ENCODE results near the gene TRIM7.

TRIM7 gene

DNA sequence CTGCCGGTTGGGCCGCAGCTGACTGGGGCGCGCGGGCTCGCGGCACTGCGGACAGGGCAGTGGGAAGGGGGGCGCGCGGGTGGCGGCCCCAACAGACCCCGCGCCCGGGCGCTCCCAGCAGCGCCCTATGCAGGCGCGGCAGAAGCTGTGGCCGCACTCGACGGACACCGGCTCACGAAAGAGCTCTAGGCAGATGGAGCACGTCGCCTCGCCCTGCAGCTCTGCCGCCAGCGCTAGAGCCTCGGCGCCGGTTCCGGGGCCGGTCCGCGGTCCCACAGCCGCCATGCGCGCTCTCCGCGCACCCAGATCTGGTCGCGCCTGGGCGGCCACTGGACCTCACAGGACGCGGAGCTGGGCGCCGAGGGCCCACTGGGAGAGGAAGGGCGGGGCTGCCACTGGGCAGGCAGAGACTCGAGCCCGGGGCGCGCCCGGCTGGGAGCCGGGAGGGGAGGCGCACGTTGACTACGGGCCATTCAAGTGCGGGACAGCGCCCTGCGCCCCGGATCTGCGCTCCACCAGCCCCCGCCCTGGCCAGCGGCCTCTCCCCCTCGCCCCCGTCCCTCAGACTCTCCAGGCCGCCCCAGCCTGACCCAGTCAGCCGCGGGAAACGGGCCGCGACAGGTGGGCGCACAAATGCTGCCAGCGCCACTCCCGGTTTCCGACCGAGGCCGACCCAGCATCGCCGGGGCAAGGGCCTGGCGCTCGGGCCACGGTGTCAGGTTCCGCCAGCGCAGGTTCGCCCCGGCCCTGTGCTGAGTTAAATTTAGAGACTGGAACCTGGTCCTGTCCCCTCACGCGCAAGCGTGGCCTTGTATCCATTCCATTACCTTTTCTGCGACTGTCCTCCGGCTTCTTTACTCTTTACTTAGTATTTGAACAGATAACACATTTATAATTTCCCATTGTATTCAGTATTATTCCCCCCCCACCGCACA is at the start of gene TRIM7:
TRIM7 (minus strand) TSS at position 371 of the 935 bp plus-strand sequence; CDS start at position 285, 86 bp downstream.
- no peak for DNase-seq (ENCODE audit: low spot score)

DNA sequence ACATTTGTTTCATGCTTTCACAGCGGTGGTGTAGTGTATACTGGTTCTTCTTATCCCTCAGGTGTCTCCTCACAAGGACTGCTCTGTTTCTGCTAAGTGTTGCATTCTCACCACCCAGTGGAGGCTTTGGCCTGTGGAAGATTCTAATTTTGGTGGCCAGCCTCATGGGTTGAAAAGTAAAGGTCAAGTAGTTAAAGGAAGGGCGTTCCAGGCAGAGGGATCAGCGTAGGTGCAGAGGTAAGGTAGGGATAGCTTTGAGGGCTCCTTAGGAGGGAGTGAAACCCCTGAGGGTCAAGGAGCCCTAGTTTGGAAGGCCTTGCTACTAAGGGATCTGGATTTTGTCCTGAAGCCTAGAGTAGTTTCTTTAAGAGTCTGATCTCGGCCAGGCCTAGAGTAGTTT is 43.3 kb upstream of the TRIM7 start:
- DNase-seq (ENCODE audit: low spot score) = no peak

DNA sequence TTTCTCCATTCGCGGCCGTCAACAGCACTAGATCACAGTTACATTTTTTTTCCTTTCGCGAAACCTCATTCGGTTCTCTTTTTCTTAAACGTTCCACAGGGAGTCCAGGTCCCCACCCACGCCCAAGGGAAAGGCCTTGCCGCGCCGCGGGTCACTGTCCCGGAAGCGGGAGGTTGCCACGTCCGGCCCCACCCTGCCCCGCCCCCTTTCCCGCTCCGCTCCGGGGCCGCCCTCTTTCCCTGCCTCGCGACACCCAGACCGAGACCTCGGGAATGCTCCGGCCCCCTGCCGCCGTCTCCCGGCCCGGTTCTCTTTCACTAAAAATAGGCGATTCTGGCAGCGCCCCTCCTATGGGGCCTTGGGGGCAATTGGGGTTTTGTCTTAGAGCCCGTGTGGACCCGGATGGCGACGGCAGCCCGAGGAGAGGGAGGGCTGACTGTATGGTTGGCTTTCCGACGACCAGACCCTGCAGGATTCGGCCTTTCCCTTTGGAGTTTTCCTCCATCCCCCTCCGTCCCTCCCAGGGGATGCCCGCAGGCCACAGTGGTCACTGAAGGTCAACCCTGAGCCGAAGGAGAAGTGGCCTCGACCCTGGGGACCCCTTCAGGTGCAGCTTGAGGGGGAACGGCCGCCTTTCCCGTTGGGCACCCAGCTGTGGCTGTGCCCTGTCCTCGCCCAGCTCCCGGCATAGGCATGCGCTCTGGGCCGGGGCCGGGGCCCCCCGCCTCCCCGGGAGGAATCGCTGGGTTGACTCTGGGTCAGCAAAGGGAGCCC is 41.5 kb upstream of the TRIM7 start:
- peak; percentile 79 for DNase-seq (ENCODE audit: low spot score)

DNA sequence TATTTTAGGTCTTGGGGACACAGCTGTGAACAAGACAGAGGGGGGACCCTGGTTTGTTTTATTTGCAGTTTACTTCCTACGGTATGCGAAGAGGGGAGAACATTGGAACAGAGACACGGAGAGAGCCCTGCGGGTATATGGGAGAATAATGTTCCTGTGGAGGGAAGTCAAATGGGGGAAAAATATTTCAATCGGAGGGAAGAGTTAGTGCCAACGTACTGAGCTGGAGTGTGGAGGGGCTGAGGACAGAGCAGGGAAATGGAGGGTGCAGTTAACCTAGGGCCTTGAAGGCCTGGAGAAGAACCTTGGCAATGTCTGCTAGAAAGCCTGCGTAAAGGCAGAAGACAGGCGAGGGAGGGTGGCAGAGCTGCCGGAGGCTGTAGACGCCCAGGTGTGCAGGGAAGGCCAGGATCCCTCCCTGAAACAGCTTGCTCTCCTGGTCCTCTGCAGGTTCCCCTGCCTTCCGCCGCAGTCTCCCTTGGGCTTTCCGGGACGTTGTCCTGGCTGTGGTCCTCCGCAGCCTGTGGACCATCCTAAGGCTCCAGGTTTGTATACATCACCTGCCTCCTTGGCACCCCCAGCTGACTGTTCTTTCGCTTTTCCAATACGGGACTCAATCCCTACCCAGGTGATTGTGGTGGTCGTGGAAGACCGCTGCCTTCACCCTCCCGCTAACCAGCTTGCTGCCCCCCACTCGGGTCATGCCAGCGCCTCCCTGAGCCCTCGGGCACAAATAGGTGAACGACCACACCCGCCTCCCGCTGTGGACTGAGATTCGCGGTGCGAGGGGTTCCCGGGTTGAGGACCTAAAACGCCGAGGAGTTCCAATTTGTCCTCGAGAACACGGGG is 40.7 kb upstream of the TRIM7 start:
- DNase-seq (ENCODE audit: low spot score) = no peak

DNA sequence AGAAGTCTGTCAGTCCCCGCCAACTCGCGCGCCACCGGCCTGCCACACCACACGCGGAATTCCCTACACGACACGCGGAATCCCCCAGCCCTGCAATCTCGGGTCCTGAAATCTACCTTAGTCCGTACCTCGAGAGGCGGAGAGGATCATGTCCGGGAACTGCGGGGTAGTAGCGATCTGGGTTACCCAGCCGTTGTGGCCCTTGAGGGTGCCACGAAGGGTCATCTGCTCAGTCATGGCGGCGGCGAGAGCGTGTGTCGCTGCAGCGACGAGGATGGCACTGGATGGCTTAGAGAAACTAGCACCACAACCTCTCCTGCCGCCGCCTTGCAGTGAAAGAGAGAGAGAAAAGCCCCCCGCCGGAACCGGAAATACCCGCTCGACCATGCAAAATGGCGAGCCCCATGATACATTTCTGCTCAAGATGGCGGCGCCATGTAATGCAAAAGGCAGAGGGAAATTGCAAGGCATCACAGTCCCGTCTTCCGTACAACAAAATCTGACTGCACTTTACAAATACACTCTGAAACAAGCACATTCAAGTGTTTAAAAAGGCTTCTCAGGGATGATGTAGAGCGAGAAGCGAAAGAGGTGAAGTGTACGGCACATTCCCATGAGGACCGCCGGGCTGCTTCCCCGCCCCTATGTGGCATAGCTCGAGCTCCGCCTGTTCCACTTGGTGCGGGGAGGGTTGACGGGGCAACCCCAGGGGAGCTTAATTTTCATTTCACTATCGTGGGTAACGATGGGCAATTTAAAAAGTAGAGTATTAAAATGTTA is 38.8 kb upstream of the TRIM7 start, which contains the start of gene RACK1:
RACK1 (minus strand) TSS at position 343 of the 780 bp plus-strand sequence; CDS start at position 237, 106 bp downstream.
- peak; percentile 94 for DNase-seq (ENCODE audit: low spot score)

DNA sequence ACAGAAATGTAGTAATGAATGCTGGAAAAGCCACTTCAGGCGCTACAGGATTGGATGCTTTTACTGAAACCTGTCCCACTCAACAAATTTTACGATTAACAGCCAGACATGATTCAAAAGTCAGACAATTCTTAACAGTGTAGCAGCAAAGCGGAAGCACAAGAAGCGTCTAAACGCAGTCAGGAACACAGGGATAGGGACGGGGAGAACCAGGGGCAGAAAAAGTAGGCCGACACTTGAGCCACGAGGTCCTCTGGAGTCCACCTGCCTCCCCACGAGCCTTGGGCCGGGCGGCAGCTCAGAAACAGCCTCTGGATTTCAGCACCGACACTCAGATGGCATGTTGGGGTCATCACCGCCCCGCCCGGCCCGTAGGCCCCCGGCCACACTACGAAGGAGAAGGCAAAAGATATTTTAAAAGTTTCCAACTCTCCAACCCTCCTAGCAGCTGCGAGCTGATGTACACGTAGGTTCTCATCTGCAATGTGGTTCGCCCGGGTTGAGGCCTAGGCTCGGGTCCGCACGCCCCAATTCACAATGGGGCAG is 38.1 kb upstream of the TRIM7 start:
- peak; percentile 34 for DNase-seq (ENCODE audit: low spot score)

DNA sequence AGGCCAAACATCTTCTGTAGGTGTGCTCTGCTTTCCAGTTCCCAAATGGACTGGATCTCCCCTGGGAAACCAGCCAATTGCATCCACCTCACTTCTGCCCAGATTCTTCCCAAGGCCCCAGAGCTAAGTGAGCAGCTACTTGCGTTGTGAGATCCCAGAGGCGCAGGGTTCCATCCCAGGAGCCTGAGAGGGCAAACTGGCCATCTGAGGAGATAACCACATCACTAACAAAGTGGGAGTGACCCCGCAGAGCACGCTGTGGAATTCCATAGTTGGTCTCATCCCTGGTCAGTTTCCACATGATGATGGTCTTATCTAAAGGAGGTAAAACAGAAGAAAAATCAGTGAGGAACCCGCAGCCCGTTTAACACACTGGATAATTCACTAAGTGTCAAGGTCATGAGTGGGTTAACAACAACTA is 37.0 kb upstream of the TRIM7 start:
- DNase-seq (ENCODE audit: low spot score) = no peak

DNA sequence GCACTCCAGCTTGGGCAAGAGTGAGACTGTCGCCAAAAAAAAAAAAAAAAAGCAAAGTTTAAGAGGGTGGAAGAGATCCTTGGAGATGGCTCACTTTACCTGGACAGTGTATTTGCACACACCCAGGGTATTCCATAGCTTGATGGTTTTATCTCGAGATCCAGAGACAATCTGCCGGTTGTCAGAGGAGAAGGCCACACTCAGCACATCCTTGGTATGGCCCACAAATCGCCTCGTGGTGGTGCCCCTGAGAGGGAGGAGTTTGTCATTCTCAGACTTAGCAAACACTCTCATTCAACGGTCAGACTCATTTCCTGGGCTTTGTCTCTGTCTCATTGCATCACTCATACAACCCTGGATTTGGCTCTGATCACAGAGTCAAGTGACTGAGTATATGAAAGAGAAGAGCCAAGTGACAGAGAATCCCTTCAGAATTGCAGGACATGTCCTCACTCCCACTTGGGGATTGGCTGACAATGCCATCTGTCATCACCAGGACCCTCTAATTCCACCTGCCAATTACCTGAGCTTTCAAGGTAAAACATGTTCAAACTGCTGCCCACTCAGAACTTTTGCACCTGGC is 36.5 kb upstream of the TRIM7 start:
- no peak for DNase-seq (ENCODE audit: low spot score)

DNA sequence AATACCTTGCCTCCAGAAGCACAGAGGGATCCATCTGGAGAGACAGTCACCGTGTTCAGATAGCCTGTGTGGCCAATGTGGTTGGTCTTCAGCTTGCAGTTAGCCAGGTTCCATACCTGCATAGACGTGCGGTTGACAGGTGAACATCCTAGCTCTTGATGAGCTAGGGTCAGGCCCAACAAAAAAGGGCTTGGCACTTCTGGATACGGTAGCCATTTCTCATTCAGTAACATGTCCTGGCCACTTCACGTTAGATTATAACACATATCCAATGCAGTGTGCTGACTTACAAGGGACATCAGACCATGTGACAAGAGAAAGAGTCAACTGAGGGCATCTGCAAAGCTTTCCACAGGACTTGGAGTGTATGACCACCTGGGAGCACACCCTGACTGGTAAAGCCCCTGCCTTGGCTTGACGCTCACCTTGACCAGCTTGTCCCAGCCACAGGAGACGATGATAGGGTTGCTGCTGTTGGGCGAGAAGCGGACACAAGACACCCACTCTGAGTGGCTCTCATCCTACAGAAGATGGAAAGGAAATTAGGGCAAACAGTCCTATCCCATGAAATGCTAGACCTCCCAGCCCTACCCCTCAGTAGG is 34.2 kb upstream of the TRIM7 start:
- DNase-seq (ENCODE audit: low spot score) = no peak

DNA sequence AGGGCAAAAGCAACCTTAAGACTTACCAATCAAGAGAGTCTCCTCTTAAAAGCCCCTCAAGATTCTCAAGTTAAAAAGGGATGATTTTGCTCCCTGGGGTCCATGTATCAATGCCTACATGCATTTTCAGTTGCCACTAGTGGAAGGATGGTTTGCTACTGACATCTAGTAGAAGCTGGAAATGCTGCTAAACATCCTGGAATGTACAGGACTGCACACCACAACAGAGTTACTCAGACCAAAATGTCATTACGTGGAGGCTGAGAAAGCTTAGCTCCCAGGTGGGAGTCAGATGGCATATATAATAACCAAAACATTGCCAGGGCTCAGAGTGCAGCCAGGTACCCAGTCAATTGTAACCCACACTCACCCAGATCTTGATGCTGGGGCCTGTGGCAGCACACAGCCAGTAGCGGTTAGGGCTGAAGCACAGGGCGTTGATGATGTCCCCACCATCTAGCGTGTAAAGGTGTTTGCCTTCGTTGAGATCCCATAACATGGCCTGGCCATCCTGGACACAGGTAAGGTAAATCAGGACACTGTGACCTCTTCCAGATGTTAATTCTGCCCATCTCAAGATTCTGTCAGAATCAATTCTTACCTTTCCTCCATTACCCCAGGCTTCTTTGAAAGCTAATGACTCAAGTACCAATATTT is 32.9 kb upstream of the TRIM7 start:
- no peak for DNase-seq (ENCODE audit: low spot score)

DNA sequence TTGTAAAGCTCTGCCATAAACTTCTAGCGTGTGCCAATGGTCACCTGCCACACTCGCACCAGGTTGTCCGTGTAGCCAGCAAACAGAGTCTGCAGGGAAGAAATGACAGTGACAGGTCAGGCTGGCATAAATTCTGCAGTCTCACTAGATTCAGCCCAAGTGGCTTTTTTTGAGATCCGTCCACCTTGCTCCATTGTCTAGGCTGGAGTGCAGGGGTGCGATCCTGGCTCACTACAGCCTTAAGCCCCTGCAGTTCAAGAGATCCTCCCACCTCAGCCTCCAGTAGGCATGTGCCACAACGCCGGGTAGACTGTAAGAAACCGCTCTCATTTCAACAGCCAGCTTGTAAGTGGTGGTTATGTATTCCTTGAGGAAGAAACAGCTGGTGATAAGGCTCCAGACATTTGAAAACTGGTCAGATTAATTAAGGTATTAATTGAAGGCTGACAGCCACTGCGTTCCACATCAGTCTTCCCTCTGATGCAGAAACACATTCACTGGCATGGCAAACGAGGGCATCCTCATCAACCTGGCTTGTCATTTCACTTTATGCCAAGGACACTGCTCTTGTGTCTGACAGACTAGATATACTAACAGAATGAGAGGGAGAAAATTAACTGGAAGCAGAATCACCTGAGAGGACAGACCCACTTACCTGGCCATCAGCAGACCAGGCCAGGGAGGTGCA is 32.1 kb upstream of the TRIM7 start:
- DNase-seq (ENCODE audit: low spot score) = no peak

DNA sequence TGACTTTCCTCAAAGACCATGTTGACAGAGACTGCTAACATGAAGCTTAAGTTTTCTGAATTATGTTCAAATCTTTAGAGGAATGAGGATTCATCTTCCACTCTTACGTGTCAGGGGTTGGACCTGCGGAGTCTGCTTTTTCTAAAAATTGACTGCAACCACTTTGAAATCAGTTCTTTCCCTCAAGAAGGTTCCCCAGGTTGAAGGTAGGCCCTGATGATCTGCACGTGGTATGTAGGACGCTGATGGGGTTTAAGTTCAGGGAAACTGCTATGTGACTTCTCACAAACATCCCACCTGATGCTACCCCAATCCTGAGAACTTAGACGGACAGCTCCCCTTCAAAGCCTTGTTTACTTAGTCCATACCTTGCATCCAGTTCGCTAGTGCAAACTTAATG is 31.5 kb upstream of the TRIM7 start:
- DNase-seq (ENCODE audit: low spot score) = no peak

DNA sequence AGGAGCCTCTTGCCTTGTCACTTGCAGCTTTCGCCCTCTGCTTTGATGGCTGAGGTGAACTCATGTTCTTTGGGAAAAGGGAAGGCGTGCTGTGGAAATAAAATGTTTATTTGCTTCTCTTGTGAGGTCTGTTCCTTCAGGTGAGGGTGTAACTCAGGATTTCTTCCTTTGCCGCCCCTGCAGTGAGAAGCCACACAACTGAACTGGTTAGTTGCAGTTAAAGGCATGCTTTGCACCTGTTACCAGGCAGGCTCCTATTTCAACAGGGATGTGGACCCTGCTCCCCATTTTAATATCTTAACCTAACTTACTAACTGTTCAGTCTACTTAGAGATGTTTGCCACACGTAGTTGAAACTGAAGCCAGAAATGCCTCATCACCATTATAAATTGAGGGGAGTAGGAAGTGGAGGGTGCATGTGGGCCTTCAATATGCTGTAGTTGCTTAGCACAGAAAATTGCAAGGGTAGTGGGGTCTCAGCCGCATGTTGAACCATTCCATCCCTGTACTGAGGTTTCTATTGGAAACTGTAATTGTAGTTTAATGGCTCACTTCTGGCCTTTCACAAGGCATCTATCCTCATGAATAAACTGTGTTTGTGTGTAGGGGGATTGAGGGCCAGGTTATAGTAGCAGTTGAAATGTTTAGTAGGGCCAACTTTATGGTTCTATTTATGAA is 30.8 kb upstream of the TRIM7 start:
- no peak for DNase-seq (ENCODE audit: low spot score)

DNA sequence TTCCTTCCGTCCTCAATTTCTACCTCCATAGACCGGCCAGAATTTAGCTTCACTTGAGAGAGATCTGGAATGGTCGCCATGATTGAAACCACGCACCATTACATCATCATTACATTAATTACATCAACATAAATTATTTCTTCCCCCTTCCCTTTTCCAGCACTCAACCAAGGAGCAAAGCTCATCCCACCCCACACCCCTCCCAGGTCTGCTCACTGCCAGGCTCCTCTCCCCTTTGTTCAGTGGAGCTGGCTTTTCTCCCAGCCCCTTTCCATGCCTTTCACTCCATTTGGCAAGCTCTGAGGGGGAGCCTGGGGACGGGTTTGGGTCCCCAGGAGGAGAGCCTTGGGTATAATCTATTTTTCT is 30.3 kb upstream of the TRIM7 start:
- no peak for DNase-seq (ENCODE audit: low spot score)

DNA sequence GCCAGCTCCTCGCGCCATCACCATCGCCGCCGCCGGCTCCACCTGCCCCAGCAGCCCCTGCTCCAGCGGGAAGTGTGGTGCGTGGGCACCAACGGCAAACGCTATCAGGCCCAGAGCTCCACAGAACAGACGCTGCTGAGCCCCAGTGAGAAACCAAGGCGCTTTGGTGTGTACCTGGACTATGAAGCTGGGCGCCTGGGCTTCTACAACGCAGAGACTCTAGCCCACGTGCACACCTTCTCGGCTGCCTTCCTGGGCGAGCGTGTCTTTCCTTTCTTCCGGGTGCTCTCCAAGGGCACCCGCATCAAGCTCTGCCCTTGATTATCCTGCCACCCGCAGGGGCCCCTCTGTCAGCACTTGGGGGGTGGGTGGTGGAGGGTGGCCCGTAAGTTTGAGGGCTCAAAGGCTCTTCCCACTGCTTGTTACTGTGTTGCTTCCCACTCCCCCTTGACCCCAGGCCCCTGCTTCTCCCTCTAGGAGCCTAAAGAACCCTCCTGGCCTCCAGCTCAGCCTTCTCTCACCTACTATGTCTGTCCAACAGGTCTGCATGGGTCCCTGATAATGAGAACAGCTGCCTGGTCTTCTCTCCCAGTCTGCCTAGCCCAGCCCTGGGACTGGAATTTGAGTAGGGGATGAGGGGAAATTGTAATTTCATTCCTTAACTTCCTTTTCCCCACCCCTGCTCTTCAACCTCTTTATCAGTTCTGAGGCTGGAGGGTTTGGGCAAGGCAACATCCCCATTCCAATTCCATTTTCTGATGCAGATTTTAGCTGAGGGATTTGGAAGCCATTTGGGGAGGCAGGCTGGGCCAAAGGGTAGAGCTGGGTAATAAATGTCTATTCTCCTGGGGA is 29.7 kb upstream of the TRIM7 start:
- no peak for DNase-seq (ENCODE audit: low spot score)

DNA sequence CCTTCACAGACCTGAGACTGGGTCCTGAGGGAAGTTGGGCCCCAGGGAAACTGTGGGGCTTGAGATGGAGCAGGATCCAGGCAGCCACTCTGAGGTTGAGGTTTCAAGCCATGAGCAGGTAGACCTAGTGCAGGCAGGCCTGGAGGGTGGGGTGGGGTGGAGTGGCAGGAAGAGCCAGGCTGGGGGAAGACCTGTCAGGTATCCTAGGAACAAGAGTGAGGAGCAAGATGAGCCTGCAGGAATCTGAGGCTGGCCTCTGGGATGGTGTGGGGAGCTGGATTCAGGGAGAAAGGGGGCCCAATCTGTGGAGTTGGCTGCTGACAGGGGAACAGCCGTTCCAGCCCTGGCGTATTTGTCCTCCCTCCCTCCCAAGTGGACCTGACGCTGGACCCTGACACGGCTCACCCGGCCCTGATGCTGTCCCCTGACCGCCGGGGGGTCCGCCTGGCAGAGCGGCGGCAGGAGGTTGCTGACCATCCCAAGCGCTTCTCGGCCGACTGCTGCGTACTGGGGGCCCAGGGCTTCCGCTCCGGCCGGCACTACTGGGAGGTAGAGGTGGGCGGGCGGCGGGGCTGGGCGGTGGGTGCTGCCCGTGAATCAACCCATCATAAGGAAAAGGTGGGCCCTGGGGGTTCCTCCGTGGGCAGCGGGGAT is 28.9 kb upstream of the TRIM7 start:
- DNase-seq (ENCODE audit: low spot score) = no peak
